Activated CD8-positive, alpha-beta memory T cell treated with anti-CD3 and anti-CD28 coated beads, Interleukin-2, amount 50 U/mL, for 1 hour (primary cell): ENCODE measurements around the gene AASS.

Experiments
- DNase-seq: peaks from one replicate; pipeline ENCODE4 v3.0.0-alpha.2; 2020; ENCODE audit errors: extremely low read depth

The AASS gene

DNA sequence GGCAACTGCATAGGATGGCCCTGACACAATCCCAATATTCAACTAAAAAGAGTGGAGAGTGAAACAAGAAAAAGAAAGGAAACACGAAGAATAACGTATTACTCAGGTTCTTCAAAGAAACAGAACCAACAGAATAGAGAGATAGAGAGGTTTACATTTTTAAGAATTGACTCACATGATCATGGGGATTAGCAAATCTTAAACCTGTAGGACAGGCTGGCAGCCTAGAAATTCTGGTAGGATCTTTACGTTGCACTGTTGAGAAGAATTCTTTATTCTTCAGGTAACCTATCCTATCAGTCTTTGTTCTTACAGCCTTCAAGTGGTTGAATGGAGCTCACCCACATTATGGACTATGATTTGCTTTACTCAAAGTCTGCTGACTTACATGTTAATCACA lies 103.9 kb downstream of the AASS start:
- no peak for DNase-seq

DNA sequence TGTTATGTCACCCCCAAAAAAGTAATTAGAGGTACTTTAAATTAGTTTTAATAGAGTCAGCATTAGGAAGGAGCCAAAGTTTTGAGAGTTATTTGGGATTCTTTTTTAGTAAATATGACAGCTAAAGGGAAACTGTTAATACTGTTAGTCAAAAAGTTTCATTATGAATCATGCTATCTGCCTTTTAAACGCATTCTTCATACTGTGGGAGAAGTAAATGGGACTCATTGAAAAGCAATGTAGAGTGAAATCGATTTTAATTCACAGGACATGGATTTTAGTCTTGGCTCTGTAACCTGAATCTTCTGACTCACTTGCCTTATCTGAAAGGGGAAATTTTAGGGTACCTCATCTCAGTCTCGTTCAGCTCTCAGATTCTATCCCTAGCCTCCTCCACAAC lies 105.1 kb downstream of the AASS start:
- DNase-seq: no peak

DNA sequence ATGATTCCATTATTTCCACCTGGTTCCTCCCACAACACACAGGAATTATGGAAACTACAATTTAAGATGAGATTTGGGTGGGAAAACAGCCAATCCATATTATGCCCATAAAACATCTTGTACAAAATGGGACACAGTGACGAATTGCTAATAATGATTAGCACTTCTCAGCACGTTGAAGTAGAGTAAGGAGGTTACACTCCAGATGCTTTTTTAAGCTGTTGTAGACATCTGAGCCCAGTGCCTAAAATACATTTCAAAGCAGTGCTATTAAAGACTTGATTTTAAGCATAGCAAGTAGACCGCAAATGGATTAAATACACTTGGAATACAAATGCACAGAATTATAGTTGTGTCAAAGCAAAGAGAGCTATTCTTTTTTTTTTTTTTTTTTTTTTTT lies 105.9 kb downstream of the AASS start:
- DNase-seq: no peak

DNA sequence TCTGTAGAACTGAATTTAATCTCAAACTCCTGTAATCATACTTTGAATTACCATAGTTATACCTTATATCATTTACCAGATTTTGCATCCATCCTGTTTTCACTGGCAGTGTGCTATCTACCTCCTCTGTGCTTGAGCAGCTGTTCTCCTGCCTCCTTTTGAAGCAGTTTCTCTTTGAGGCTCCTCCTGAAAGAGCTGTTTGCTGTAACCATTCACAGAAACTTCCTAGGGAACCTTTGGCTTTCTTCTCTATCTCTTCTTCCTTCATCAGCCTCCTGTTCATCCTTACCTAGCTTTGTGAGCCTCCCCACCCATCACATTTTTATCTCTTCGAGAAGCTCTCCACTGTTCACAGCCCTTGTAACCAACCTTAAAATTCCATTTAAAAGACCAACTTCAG lies 108.2 kb downstream of the AASS start:
- no peak for DNase-seq

DNA sequence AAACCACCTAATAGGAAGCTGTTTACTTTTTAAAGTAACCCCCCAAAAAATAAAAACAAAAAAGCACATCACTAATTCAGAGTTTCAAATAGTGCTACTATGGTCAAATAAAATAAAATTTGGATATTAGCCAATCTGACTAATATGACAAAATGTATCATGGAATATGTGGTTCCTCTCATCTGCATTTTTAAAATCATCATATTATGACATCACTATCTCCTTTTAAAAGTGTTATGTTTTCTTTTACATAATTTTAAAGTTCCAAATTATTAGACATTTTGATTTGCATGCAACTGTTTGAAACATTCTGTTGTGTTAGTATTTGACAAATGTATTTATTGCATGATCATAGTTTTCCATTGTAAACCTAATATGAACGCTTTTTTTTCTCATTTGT lies 110.4 kb downstream of the AASS start:
- no peak for DNase-seq

DNA sequence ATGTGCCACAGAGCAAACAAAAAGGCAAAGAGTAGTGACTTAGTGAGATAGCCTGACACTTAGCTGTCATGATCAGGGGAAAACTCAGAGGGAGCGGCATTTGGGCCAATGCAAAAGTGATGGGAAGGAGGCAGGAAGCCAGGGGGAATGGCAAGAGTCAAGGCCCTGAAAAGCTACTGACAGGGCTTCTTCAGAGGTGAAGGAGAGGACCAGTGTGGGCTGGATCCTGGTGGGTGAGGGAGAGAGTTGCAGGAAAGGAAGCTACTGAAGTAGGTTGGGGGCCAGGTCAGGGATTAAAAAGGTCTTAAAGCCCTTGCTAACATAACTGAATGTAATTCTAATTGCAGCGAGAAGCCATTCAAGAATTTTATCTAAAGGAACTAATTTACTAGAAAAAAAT lies 117.0 kb downstream of the AASS start:
- no peak for DNase-seq
